HG03103 (cell line): Measurements from ENCODE around the gene DIP2B.
"Not testable (repeated sequence)": the region's sequence is repeated elsewhere in the genome, so short reads cannot be mapped to it uniquely, and the experiment has no call there.

Experiments
- ATAC-seq: cut with Tn5 transposase; IDR thresholded peaks from one replicate; pipeline ENCODE4 v1.9.1; 2021; ENCODE audit warnings: low read depth; ENCODE audit not compliant: unreplicated experiment

Gene DIP2B

DNA sequence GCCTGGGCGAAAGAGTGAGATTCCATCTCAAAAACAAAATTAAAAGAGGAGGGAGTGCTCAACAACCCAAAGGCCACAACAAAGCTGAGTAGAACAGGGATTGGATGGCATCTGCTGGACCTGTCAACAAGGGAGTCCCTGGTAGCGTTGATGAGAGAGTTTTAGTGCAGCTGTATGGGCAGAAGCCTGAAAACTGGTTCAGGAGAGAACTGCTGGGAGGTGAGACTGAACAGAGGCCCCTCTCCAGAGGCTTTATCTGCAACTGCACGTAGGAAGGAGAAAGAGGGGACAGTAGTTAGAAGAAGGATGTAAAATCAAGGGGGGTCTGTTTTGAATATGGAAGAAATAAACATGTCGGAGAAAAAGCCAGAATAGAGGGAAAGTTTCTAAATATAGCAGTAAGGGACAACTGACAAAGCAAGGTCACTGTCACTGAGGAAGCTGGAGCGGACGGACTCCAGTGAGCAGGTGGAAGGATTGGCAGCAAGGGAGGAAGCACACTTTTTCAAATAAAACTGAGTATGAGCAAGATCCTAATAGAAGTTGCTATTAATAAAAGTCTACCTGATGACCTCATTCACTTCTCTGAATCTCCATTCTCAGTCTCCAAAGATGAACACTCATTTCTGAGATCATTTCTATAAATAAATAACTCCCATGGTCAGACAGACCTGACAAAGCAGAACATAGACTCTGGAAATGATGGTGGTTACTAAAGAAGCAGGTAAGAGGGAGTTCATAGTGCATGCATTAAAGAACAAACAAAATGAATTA is 247.3 kb downstream of the DIP2B start:
- ATAC-seq = no peak

DNA sequence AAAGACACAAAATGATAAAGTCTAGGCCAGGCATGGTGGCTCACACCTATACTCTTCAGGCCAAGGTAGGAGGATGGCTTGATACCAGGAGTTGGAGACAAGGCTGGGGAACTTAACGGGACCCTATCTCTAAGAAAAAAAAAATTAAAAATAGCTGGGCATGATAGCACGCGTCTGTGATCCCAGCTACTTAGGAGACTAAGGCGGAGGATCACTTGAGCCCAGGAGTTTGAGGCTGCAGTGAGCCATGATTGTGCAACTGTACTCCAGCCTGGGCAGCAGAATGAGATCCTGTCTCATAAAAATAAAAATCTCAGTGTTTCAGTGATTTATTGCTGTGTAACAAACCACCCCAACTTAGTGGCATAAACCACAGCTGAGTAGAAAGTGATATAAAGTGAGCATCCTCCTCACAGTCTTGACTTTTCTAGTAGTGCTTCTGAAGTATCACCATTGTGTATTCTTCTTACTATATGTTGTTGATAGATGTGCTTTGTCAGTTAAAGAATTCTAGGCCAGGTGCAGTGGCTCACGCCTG is 248.5 kb downstream of the DIP2B start:
- ATAC-seq = no peak

DNA sequence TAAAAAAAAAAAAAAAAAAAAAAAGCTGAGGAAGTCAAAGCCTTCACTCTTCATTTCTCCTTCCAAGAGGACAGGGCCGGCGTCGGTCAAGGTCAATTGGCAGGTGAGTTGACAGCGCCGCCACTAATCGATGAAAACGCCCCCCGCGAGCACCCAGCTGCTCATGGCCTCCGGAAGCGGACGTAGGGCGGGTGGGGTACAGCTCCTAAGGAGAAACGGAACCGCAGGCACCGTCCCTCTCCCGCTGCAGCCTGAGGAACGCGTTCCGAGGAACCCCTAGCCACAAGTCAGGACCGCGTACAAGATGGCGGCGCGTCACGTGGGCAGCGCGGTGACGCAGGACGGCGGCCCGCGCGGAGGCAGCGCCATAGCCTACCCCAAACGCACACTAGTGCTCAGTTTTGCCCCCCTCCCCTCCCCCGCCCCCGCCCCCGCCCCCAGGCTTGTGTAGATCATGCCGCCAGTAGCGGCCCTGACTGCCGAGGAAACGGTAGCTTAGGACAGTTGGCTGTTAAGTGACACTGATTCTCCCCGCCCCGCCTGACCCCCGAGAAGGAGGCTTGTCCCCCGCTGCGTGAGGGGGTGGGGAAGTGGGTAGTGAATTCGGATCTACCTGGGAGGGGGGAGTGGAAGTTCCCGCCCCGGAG is 259.0 kb downstream of the DIP2B start, which contains the start of gene ATF1:
Gene ATF1, plus strand, starts transcription at position 463 of the 647 bp plus-strand sequence. CDS start 16,045 bp downstream, outside the sequence.
- ATAC-seq = peak; percentile 62

DNA sequence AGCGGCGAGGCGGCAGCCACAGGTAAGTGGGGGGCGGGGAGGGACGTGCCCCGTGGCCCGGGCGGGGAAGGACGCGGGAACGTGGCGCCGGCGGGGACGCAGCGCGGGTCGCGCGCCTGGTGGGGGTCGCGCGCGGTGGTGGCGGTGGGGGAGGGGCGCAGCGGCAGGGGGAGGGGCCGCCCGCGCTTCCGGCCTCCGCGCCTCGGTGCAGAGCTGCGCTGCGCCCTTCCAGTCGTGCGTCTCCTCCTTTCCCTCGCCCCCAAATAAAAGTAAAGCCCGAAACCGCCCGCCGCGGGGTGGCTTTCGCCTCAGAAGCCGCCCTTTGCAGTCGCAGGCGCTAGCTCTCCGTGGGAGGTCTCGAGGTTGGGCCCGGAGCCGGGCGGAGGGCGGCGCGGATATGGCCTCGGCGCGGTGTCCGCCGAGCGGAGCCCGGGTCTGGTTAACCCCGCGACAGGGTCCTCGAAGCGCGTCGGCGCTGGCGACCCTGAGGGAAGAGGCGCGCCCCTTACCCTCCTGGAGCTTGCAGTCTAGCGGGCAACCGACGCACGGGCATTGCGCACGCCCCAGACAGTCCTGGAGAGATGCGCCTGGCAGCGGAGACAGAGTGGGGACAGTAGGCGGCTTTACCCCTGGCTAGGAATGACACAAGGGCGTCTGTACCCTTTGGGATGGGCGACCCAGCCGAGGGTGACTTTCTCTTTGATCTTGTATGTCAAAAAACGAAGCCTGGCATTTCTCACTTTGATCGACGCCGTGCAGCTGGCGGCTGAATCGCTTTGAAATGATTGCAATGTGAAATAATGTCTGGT is 259.7 kb downstream of the DIP2B start:
- ATAC-seq = peak; percentile 37

DNA sequence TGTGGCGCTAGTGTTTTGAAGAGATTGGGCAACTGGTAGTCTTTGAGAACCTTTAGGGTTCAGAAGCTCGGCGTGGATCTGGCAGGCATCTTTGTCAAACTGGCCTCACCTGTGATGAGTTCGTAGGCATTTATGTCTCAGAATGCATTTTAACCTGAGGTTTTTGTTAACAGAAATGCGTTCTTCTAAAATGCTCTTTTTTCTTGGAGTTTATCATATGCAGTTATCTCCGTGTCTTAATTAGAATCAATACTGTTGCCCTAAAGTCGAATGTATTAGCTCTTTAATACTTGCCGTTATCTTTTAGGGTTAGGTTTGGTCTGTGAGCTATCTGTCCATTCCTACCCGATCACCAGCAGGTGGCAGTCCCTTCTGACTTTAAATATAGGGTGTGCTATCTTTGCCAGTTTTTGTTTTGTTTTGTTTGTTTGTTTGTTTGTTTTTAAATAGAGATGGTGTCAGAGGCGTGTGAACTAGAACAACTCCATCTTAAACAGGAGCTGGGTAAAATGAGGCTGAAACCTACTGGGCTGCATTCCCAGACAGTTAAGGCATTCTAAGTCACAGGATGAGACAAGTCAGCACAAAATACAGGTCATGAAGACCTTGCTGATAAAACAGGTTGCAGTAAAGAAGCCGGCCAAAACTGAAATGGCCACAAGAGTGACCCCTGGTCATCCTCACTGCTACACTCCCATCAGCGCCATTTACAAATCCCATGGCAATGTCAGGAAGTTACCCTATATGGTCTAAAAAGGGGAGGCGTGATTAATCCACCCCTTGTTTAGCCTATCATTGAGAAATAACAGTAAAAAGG is 260.5 kb downstream of the DIP2B start:
- ATAC-seq = no peak

DNA sequence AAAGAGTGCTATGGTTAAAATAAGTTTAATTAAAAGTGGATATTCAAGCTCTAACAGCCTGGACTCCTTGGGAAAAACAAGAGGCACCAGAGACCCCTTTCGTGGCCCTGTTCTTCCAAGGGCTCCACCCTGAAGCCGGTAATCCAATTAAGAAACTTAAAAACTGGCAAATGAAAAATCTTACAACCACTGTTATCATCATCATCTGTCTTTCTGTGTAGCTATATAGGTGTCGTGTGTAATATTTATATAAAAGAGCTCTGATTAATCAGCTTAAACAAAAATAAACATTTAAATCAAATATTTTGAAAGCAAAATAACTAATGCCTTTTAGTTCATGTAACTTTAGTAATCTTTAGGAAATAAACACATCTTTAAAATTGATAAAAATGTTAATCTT is 263.6 kb downstream of the DIP2B start:
- ATAC-seq = no peak

DNA sequence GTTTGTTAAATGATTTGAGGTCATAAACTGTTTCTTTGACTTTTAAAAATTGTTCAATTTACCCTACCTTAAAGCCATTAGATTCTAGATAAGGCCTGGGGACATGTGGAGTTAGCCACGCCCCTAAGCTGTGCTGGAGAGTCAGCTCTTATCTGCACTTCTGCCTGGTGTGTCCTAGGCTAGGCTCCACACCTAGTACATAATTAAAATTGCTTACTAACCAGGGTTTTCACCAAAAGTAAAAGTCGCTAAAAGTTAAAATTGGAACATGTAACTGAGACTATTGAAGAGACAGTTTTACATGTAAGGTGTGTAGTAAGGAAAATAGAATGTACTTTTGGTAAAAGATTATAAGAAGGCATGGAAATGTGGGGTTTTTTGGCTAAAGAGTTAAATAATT is 264.0 kb downstream of the DIP2B start:
- not testable (repeated sequence) for ATAC-seq

DNA sequence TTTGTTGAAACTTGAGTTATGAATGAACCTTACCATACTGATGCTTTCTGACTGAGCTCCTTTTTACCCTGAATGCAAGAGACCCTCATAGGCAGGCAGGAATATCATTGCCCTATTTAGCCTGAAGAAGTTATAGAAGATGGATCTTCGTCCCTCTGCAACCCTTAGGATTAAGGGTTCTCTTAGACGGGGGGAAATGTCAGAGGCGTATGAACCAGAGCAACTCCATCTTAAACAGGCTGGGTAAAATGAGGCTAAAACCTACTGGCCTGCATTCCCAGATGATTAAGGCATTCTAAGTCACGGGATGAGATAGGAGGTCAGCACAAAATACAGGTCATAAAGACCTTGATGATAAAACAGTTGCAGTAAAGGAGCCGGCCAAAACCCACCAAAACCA is 266.6 kb downstream of the DIP2B start:
- no peak for ATAC-seq

DNA sequence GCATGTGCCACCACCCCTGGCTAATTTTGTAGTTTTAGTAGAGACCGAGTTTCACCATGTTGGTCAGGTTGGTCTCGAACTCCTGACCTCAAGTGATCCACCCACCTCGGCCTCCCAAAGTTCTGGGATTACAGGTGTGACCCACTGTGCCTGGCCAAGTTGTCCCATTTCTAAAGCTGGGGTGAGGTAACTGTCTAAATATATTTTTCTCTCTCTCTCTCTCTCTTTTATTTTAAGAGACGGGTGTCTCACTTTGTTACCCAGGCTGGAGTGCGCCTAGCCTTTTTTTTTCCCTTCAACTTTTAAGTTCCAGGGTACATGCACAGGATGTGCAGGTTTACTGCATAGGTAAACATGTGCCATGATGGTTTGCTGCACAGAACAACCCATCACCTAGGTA is 267.7 kb downstream of the DIP2B start:
- no peak for ATAC-seq

DNA sequence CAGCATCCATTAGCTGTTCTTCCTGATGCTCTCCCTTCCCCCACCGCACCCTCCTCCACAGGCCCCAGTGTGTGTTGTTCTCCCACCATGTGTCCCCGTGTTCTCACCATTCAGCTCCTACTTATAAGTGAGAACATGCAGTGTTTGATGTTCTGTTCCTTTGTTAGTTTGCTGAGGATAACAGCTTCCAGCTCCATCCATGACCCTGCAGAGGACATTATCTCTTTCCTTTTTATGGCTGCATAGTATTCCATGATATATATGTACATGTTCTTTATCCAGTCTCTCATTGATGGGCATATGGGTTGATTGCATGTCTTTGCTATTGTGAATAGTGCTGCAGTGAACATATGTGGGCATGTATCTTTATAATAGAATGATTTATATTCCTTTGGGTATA is 268.1 kb downstream of the DIP2B start:
- no peak for ATAC-seq

DNA sequence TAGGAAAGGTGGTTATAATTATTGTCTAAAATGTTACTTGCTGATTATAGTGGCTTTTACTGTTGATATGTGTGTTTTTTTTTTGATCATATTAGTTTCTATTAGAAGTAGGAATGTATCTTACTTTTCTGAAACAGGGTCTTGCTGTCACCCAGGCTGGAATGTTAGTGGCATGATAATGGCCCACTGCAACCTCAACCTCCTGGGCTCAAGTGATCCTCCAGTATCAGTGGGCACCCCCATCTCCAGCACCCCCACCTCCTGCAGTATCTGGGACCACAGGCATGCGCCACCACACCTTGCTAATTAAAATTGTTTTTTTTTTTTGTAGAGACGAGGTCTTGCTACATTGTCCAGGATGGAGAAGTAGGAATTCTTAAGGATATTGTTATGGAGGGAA is 270.5 kb downstream of the DIP2B start:
- no peak for ATAC-seq

DNA sequence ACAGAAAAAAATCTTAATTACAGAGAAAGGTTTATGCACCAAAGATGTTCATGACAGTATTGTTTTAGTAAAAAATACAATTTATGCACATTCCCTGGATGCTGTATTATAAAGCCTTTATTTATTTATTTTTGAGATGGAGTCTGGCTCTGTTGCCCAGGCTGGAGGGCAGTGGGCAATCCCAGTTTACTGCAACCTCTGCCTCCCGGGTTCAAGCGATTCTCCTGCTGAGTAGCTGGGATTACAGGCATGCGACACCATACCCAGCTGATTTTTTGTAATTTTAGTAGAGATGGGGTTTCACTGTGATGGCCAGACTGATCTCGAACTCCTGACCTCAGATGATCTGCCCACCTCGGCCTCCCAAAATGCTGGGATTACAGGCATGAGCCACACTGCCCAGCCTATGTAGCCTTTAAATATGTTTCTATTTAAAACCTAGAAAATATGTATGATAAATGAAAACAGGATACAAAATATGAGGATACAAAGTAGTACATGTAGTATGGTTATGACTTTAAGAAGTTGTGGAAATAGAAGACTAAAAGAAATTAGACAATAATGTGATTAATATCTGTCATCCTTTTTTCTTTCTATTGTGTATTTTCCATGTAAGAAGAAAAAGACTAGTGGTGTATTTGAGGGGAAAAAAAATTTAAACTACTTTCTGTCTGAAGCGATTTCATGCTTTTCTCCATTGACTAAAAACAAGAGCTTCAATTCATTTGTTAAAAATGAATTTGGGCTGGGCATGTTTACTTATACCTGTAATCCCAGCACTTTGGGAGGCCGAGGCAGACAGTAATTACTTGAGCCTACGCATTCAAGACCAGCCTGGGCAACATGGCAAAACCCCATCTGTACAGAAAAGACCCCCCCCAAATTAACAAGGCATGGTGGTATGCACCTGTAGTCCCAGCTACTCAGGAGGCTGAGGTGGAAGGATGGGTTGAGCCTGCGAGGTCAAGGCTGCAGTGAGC is 272.3 kb downstream of the DIP2B start:
- no peak for ATAC-seq

DNA sequence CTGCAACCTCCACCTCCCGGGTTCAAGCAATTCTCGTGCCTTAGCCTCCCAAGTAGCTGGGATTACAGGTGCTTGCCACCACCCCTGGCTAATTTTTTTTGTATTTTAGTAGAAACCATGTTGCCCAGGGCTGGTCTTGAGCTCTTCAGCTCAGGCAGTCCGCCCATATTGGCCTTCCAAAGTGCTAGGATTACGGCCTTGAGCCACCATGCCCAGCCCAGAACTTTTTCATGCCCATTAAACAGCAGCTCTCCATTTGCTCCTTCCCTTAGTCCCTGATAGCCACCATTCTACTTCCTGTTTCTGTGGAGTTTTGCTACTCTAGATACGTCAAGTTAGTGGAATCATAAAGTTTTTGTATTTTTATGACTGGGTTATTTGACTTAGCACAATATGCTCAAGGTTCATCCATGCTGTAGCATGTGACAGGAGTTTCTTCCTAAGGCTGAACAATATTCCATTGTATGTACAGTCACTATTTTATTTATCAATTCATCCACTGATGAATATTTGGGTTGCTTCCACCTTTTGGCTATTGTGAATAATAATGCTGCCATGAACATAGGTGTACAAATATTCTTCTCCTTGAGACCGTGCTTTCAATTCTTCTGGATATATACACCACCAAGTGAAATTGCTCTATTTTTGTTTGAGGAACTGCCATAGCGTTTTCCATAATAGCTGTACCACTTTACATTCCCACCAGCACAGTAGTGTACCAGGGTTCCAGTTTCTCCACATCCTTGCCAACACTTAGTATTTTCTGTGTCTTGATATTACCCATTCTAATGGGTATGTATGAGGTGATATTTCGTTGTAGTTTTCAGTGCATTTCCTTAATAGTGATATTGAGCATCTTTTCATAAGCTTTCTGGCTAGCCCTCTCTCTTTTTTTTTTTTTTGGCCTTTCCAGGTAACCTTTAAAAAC is 274.1 kb downstream of the DIP2B start:
- no peak for ATAC-seq

DNA sequence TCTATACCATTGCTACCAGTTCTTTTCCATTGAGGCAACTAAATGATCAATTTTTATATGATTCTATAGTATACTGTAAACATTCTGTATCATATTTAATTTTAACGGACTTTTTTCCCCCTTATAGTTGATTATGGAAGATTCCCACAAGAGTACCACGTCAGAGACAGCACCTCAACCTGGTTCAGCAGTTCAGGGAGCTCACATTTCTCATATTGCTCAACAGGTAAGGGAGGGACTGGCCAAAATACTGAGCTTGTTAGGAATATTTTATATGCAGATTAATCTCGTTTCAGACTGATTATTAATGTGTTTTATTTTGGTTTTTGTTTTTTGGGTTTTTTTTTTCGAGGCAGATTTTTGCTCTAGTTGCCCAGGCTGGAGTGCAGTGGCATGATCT is 275.2 kb downstream of the DIP2B start:
- ATAC-seq = no peak

DNA sequence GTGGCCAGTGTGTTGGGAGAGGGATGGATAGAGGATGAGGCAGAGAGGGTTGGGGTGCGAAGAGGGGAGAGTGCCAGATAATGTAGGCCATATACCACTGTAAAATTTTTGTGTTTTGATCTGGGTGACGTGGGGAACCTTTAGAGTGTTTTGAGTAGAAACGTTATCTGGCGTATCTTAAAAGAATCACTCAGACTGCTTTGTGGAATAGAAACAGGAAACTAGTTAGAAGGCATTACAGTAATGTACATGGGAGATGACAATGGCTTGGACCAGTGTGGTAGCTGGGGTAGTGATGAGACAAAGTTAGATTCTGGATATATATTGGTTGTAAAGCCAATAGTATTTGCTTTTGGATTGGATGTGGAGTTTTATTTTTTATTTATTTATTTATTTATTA is 279.7 kb downstream of the DIP2B start:
- ATAC-seq = no peak

DNA sequence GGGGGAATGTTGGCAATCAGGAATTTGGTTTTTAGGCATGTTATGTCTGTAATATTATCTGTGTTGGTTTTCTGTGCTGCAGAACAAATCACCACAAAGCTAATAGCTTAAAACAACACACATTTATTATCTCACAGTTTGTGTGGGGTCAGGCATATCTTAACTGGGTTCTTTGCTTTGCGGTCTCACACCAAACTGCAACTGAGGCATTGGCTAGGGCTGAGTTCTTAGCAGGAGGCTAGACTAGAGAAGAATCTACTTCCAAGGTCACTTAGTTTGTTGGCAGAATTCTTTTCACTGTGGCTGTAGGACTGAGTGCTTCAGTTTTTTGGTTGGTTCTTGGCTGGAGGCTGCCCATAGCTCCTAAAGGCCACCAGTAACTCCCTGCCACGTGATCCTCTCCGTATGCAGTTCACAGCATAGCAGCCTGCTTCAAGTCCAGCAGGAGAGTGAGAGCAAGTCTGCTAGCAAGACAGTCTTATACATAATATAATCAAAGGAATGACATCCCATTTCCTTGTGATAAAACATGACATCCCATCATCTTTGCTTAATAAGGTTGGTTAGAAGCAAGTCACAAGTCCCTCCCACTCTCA is 280.7 kb downstream of the DIP2B start:
- ATAC-seq = no peak

DNA sequence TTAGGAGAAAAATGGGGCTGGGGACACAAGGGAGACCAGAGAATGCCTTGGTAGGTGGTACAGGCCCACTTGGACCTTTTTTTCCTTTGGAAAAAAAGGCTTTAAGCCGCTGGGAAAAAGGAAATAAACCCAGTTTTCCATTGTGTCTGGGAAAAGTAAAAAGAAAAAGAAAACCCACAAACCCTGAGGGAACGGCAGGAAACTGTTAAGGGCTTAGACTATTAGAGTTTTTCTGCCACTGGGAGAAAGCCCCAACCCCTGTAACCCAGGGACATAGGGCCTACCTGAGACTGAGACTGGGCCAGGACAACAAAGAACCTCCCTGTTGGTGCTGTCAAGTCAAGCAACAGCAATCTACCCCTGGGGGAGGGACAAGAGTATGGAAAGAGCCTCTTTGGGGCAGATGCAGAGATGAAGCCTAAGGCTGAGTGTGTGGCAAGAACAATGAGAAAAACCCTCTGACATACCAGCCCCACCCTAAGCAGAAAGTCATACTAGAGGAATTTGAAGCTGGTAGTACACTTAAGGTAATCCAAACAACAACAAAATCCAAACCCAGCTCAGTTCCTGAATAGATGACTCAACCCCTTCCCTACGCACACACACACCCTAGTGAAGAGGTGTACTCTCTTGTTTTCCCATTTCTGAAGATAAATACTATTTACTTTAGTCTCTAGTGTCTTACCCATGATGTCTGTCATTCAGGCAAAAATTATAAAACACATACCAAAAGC is 281.9 kb downstream of the DIP2B start:
- ATAC-seq = no peak
